Naive thymus-derived CD4-positive, alpha-beta T cell (primary cell): ENCODE data around the gene BLOC1S1. TPM values are rescaled to one million over a fixed set of nuclear protein-coding genes. Genes with fewer than 3 reads are reported as not detected.

Source experiments
- ATAC-seq: fragments of 150-1000 bp; cut with Tn5 transposase; 2 replicates; pipeline ENCODE4 v1.10.0; 2021; ENCODE audit warnings: mild to moderate bottlenecking, moderate library complexity
- CTCF ChIA-PET: fragments of 350-600 bp; sonication (Branson Sonifier 250); formaldehyde crosslinking; loops from one replicate; lab custom pipeline; 2021; ENCODE audit warnings: antibody characterized with exemption; lab: Charles Lee
- POLR2A ChIA-PET: fragments of 350-600 bp; sonication (Branson Sonifier 250); formaldehyde crosslinking; loops from one replicate; lab custom pipeline; 2021; ENCODE audit warnings: antibody characterized with exemption, inconsistent platforms; lab: Charles Lee
- DNase-seq, 9 donors: peaks; one replicate each; pipeline versions ENCODE4 v3.0.0 to v3.0.0-alpha.2; 2020 to 2022; ENCODE audit warnings: mixed read lengths in 1 of 9
- H3K27ac ChIP-seq: one replicate; pipeline ENCODE4 v1.7.0; 2013; ENCODE audit warnings: mild to moderate bottlenecking, low read depth, low read length, moderate library complexity
- H3K27me3 ChIP-seq, 2 donors: one replicate each; pipeline ENCODE4 v1.7.0; 2013; ENCODE audit warnings: low read length in 2 of 2, mild to moderate bottlenecking in 2 of 2, moderate library complexity in 2 of 2; ENCODE audit not compliant: control insufficient read depth in 2 of 2, insufficient read depth in 2 of 2
- H3K36me3 ChIP-seq, 3 experiments: 1 replicate in 2 of 3; 2 replicates in 1 of 3; pipeline ENCODE4 v1.7.0; 2013; ENCODE audit warnings: low read length in 3 of 3, mild to moderate bottlenecking in 3 of 3, moderate library complexity in 1 of 3; ENCODE audit not compliant: insufficient read depth in 3 of 3, control insufficient read depth in 2 of 3
- H3K4me1 ChIP-seq, 2 donors: one replicate each; pipeline ENCODE4 v1.7.0; 2013; ENCODE audit warnings: low read length in 2 of 2, mild to moderate bottlenecking in 2 of 2, moderate library complexity in 1 of 2; ENCODE audit not compliant: control insufficient read depth in 2 of 2, insufficient read depth in 2 of 2
- H3K4me3 ChIP-seq: 2 replicates; pipeline ENCODE4 v1.7.0; 2013; ENCODE audit warnings: mild to moderate bottlenecking, low read length
- H3K9me3 ChIP-seq, 3 experiments: 1 replicate in 2 of 3; 2 replicates in 1 of 3; pipeline ENCODE4 v1.7.0; 2013; ENCODE audit warnings: low read length in 3 of 3; ENCODE audit not compliant: control insufficient read depth in 2 of 3
- H3K27ac Mint-ChIP-seq, 9 donors: one replicate each; pipeline ENCODE4 v1.8.0; 2020 to 2022; ENCODE audit warnings: mixed read lengths in 9 of 9, mild to moderate bottlenecking in 8 of 9, moderate library complexity in 5 of 9, inconsistent platforms in 2 of 9
- H3K27me3 Mint-ChIP-seq, 5 donors: one replicate each; pipeline ENCODE4 v1.8.0; 2021 to 2022; ENCODE audit warnings: mixed read lengths in 5 of 5, mild to moderate bottlenecking in 1 of 5
- H3K36me3 Mint-ChIP-seq, 5 donors: one replicate each; pipeline ENCODE4 v1.8.0; 2020 to 2022; ENCODE audit warnings: mixed read lengths in 5 of 5, mild to moderate bottlenecking in 3 of 5, inconsistent platforms in 1 of 5
- H3K4me1 Mint-ChIP-seq, 7 donors: one replicate each; pipeline ENCODE4 v1.8.0; 2020 to 2022; ENCODE audit warnings: mixed read lengths in 7 of 7, mild to moderate bottlenecking in 3 of 7, inconsistent platforms in 1 of 7
- H3K4me3 Mint-ChIP-seq, 10 donors: one replicate each; pipeline ENCODE4 v1.8.0; 2020 to 2022; ENCODE audit warnings: mild to moderate bottlenecking in 10 of 10, mixed read lengths in 10 of 10, moderate library complexity in 6 of 10, inconsistent platforms in 2 of 10
- H3K9me3 Mint-ChIP-seq, 11 donors: one replicate each; pipeline ENCODE4 v1.8.0; 2020 to 2022; ENCODE audit warnings: mixed read lengths in 11 of 11, mild to moderate bottlenecking in 4 of 11, inconsistent platforms in 1 of 11, moderate library complexity in 1 of 11
- intact Hi-C, 2 donors: fragments of 100-400 bp; cut with micrococcal nuclease; formaldehyde crosslinking; loops; one replicate each; pipeline ENCODE4 v1.15.1; 2023
- polyA plus RNA-seq, 2 donors: library from polyadenylated mRNA; unstranded; fragments of 300-500 nt; fragmentation: Illumina TruSeq; gene quantifications; one replicate each; pipeline ENCODE4 v1.2.3, GENCODE V29; 2021
- total RNA-seq, 6 experiments: library from RNA in 5 of 6; stranded (reverse) in 5 of 6; gene quantifications; 1 replicate in 5 of 6; 2 replicates in 1 of 6; pipeline ENCODE4 v1.2.3 and lab custom pipeline; 2021 to 2026

The BLOC1S1 gene
- total and polyA plus RNA-seq, 7 experiments from 2014 or later = 37.6 to 112 (median 73.5) TPM

DNA sequence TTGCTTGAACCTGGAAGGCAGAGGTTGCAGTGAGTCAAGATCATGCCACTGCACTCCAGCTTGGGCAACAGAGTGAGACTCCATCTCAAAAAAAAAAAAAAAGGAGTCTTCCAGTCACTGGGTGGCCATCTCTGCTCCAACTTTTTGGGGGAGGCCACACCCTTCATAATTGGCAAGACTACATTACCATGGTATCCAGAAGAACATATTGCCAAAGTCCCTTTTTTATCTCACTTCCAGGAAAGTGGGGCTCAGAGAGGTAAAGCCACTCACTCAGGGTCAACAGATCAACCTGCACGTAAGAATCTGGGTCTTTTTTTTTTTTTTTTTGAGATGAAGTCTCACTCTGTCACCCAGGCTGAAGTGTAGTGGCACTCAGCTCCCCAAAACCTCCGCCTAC is 18.0 kb downstream of the BLOC1S1 start:
- DNase-seq = no peak
- H3K27me3 Mint-ChIP-seq = no peaks in the 10 kb centered on the region
- intact Hi-C loops = loop anchor here in 1 of 2 donors (10.0 kb wide), 1 partner anchor 451 kb away; the partner anchor contains the start of gene SMARCC2
- no peaks in the 10 kb centered on the region for H3K9me3 Mint-ChIP-seq
- ATAC-seq = no peak
- Histone ChIP-seq H3K36me3 (no peaks in the 10 kb centered on the region), H3K27me3 (no peaks in the 10 kb centered on the region), H3K9me3 (no peaks in the 10 kb centered on the region), H3K4me3 (no peak overlapping the region), H3K4me1 (peaks cover 17 to 24% of the 10 kb centered on the region in 2 donors), H3K27ac (no peak overlapping the region)
- no peak overlapping the region for H3K4me3 Mint-ChIP-seq
- H3K36me3 Mint-ChIP-seq = no peaks in the 10 kb centered on the region
- H3K27ac Mint-ChIP-seq = no peak overlapping the region
- POLR2A ChIA-PET = interaction anchor here (0.5 to 0.6 kb wide), 2 partner anchors 21 to 197 kb away, joined by 3 read pairs; no protein-coding TSS in a partner anchor
- CTCF ChIA-PET = interaction anchor here (0.5 to 1.7 kb wide), 4 partner anchors 9 to 171 kb away, joined by 3 to 9 read pairs (median 4); no protein-coding TSS in a partner anchor
- H3K4me1 Mint-ChIP-seq = peaks cover 29 to 42% (median 37%) of the 10 kb centered on the region in 7 donors

GRCh38 chr12:55734595-55734994 is 18.7 kb downstream of the BLOC1S1 start:
- ChIA-PET CTCF (interaction anchor here (0.5 to 1.7 kb wide), 5 partner anchors 10 to 194 kb away, joined by 3 to 9 read pairs (median 4); no protein-coding TSS in a partner anchor), POLR2A (interaction anchor here (0.5 to 1.0 kb wide), 3 partner anchors 16 to 456 kb away, joined by 3 to 4 read pairs (median 3); no protein-coding TSS in a partner anchor)
- H3K9me3 Mint-ChIP-seq = no peaks in the 10 kb centered on the region
- no peak overlapping the region for H3K27ac Mint-ChIP-seq
- Histone ChIP-seq H3K36me3 (no peaks in the 10 kb centered on the region), H3K4me3 (no peak overlapping the region), H3K4me1 (peaks cover 17 to 24% of the 10 kb centered on the region in 2 donors), H3K9me3 (no peaks in the 10 kb centered on the region), H3K27me3 (no peaks in the 10 kb centered on the region), H3K27ac (no peak overlapping the region)
- no peaks in the 10 kb centered on the region for H3K27me3 Mint-ChIP-seq
- H3K4me1 Mint-ChIP-seq = peaks cover 28 to 42% (median 36%) of the 10 kb centered on the region in 7 donors
- ATAC-seq (no peak), DNase-seq (no peak)
- intact Hi-C loops = loop anchor here in 1 of 2 donors (10.0 kb wide), 1 partner anchor 450 kb away; the partner anchor contains the start of gene SMARCC2
- H3K36me3 Mint-ChIP-seq = no peaks in the 10 kb centered on the region
- no peak overlapping the region for H3K4me3 Mint-ChIP-seq

GRCh38 chr12:55736076-55736475 is 20.2 kb downstream of the BLOC1S1 start:
- no peak overlapping the region for H3K4me3 ChIP-seq
- ATAC-seq = no peak
- no peaks in the 10 kb centered on the region for H3K27me3 ChIP-seq
- no peaks in the 10 kb centered on the region for H3K9me3 ChIP-seq
- Mint-ChIP-seq H3K4me1 (peaks cover 15 to 29% (median 21%) of the 10 kb centered on the region in 7 donors), H3K4me3 (no peak overlapping the region), H3K9me3 (no peaks in the 10 kb centered on the region), H3K36me3 (no peaks in the 10 kb centered on the region), H3K27me3 (no peaks in the 10 kb centered on the region), H3K27ac (peak overlapping the region in 2 of 9 donors; percentile 92 to 93)
- no peaks in the 10 kb centered on the region for H3K36me3 ChIP-seq
- ChIA-PET CTCF (interaction anchor here (0.6 to 4.9 kb wide), 4 partner anchors 12 to 305 kb away, joined by 3 to 46 read pairs (median 24); partner anchors contain the start of genes BLOC1S1 and RDH5), POLR2A (interaction anchor here (3.8 to 4.3 kb wide), 2 partner anchors 12 to 20 kb away, joined by 24 to 29 read pairs; partner anchors contain the start of gene BLOC1S1)
- no peak overlapping the region for H3K27ac ChIP-seq
- intact Hi-C loops = loop anchor here in 1 of 2 donors (10.0 kb wide), 1 partner anchor 449 kb away; the partner anchor contains the start of gene SMARCC2
- H3K4me1 ChIP-seq = peaks cover 10 to 15% of the 10 kb centered on the region in 2 donors
- DNase-seq = no peak

DNA sequence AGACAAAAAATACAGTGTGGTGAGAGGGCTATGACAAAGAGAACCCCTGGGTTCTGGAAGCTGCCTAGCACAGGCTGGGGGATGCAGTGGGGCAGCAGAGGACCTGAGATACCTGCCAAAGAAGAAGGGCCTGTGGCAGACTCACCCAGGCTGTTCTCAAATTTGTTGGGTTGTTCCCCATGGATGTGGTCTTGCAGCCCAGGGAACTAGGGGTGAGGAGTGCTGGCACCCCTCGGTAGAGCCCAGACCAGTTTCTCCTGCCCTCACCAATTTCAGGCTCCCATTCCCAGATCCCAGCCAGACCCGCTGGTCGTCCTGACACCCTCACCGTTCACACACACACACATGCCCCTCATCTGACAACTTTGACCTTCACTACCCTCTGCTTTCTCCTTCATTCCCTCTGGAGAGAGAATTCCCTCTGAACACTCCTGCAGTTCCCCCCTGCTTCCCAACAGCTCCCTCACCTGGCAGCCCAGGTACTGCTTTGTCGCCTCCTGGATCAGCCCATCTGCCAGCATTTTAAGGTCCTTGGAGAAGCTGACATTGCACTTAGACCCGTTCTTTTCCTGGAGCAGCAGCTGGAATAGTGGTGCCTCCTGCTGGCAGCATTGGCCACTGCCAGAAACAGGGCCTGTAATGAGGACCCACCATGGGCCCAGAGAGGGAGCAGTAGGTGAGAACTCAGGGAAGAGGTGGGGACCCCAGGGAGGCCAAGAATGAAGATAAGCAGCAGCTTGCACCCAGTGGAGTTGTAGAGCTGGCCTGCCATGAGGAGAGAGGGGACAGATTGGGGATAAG is 21.1 kb downstream of the BLOC1S1 start:
- ChIA-PET CTCF (interaction anchor here (0.6 to 4.9 kb wide), 17 partner anchors 10 to 485 kb away, joined by 3 to 46 read pairs (median 6); partner anchors contain the start of genes BLOC1S1, DNAJC14, PYM1 and RDH5), POLR2A (interaction anchor here (1.0 to 4.3 kb wide), 9 partner anchors 7 to 623 kb away, joined by 3 to 31 read pairs (median 17); partner anchors contain the start of genes BLOC1S1, CD63, DGKA and DNAJC14)
- Mint-ChIP-seq H3K9me3 (no peaks in the 10 kb centered on the region), H3K27ac (peak overlapping the region; percentile 66 to 96 (median 92)), H3K4me1 (peaks cover 19 to 34% (median 22%) of the 10 kb centered on the region in 7 donors), H3K36me3 (no peaks in the 10 kb centered on the region), H3K27me3 (peaks cover 0 to 3% (median 0%) of the 10 kb centered on the region in 5 donors), H3K4me3 (peak overlapping the region; percentile 37 to 94 (median 82))
- ATAC-seq = peak; percentile 64
- Histone ChIP-seq H3K27ac (peak overlapping the region; percentile 76), H3K4me1 (peaks cover 10 to 15% of the 10 kb centered on the region in 2 donors), H3K4me3 (no peak overlapping the region), H3K27me3 (no peaks in the 10 kb centered on the region), H3K9me3 (no peaks in the 10 kb centered on the region), H3K36me3 (no peaks in the 10 kb centered on the region)
- peak in 8 of 9 donors; percentile 39 to 60 (median 42) for DNase-seq
- intact Hi-C loops = loop anchor here (1.0 to 10.0 kb wide), 5 partner anchors 13 to 448 kb away; partner anchors contain the start of gene SMARCC2 (in 1 of the 2)

- no peaks in the 10 kb centered on the region for H3K27me3 ChIP-seq
- no peaks in the 10 kb centered on the region for H3K9me3 ChIP-seq
- DNase-seq (no peak), ATAC-seq (no peak)
- POLR2A ChIA-PET = interaction anchor here (0.8 to 4.3 kb wide), 22 partner anchors 8 to 622 kb away, joined by 3 to 31 read pairs (median 4); partner anchors contain the start of genes BLOC1S1, CD63, DGKA and DNAJC14
- Mint-ChIP-seq H3K36me3 (no peaks in the 10 kb centered on the region), H3K27me3 (peaks cover 0 to 7% (median 0%) of the 10 kb centered on the region in 5 donors), H3K4me3 (peak overlapping the region; percentile 74 to 94 (median 89)), H3K4me1 (peaks cover 24 to 40% (median 27%) of the 10 kb centered on the region in 7 donors), H3K27ac (peak overlapping the region; percentile 86 to 96 (median 92)), H3K9me3 (no peaks in the 10 kb centered on the region)
- peak overlapping the region; percentile 76 for H3K27ac ChIP-seq
- no peaks in the 10 kb centered on the region for H3K36me3 ChIP-seq
- peaks cover 13 to 17% of the 10 kb centered on the region in 2 donors for H3K4me1 ChIP-seq
- CTCF ChIA-PET = interaction anchor here (0.6 to 4.9 kb wide), 29 partner anchors 8 to 687 kb away, joined by 3 to 46 read pairs (median 6); partner anchors contain the start of genes ANKRD52, BLOC1S1, CD63 and DNAJC14
- intact Hi-C loops = loop anchor here (1.0 to 10.0 kb wide), 26 partner anchors 7 to 727 kb away; partner anchors contain the start of genes PA2G4 (in 2 of the 2), PYM1 (in 2 of the 2), SMARCC2 (in 2 of the 2) and ANKRD52 (in 1 of the 2)
- peak overlapping the region; percentile 91 for H3K4me3 ChIP-seq
These were observed 21.8 kb downstream of the BLOC1S1 start for GRCh38 chr12:55737581-55738122.
